SKM-1 treated with dmso at 0.1 percent for 144 hours (cell line): Measurements from ENCODE around the gene DARS2.
A peak's percentile ranks its signal among the peaks of the same experiment; 100 is the strongest.
"Not testable (repeated sequence)": the region's sequence is repeated elsewhere in the genome, so short reads cannot be mapped to it uniquely, and the experiment has no call there.

ENCODE experiments used
- DNase-seq: peaks from one replicate; lab custom pipeline; 2025; ENCODE audit not compliant: unreplicated experiment; lab: John Stamatoyannopoulos, UW

The DARS2 gene, protein sequence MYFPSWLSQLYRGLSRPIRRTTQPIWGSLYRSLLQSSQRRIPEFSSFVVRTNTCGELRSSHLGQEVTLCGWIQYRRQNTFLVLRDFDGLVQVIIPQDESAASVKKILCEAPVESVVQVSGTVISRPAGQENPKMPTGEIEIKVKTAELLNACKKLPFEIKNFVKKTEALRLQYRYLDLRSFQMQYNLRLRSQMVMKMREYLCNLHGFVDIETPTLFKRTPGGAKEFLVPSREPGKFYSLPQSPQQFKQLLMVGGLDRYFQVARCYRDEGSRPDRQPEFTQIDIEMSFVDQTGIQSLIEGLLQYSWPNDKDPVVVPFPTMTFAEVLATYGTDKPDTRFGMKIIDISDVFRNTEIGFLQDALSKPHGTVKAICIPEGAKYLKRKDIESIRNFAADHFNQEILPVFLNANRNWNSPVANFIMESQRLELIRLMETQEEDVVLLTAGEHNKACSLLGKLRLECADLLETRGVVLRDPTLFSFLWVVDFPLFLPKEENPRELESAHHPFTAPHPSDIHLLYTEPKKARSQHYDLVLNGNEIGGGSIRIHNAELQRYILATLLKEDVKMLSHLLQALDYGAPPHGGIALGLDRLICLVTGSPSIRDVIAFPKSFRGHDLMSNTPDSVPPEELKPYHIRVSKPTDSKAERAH

DNA sequence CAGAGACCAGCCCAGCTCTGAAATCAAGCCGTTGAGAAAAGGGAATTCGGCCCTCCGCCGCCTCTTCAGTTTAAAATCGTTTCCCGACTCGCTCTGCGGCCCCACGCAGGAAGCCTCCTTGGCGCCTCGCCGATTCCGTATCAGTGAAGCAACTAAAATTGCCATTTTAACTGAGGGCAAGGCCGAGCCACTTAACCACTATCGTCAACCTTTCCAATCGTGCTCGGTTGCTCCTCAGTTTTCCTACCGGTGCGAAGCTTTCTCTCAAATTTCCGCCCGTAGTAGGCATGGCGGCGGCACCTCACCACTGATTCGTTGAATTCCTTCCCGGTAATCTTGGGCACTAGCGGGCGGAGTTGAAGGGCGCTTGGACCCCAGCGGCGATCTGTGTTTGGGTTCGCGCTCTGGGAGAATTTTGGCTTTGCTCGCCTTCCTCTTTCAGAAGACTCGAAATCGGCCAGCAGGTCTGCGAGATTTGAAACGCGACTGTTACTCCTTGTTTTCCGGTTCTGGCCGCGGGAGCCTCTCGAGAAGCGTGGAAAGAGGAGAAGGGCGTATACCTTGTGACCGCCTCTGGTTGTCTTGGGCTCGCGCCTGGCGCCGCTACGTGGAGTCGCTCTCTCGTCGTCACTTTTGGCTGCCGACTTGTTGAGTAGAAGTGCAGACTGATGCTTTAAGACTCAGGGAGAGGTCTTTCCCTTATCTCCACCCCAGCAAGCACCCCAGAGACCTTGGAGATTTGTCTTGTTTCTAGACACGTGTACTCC, at the start of gene DARS2, which contains the start of gene CENPL:
DARS2 (plus strand) TSS at position 359 of the 767 bp plus-strand sequence. CDS start 557 bp downstream, outside the sequence.
CENPL (minus strand) TSS at position 569 of the 767 bp plus-strand sequence. CDS start 13,584 bp downstream, outside the sequence.
- DNase-seq = peak; percentile 100

DNA sequence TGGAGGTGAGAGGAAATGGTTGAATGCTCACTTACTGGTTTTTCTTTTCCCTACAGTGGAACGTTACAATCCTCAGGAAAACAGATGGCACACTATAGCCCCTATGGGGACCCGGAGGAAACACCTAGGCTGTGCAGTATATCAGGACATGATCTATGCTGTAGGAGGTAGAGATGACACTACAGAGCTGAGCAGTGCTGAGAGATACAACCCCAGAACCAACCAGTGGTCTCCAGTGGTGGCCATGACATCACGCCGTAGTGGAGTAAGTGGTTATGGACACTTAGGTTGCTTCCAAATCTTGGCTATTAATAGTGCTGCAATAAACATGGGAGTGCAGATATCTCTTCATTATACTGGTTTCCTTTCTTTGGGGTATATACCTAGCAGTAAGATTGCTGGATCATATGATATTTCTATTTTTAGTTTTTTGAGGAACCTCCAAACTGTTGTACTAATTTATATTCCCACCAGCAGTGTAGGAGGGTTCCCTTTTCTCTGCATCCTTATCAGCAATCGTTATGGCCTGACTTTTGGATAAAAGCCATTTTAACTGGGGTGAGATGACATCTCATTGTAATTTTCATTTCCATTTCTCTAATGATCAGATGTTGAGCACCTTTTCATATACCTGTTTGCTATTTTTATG, 48.8 kb upstream of the DARS2 start:
- DNase-seq = no peak

DNA sequence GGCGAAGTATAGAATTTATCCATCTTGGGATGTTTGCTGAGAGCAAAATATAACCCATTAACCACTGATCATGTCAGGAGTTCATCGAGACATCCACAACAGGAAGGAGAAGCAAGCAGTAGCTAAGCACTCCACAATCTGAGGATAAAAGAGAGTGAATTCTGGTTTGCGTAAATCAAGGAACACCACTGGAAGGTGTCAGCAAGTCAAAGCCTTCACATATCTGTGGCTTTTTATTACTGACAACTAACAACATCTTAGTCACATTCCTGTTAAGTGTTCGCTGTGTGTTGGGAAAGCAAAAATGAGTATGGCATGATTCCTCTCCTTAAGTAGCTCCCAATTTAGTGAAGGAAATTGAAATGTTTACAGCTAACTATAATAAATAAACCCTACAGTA, 44.5 kb upstream of the DARS2 start:
- DNase-seq = no peak

DNA sequence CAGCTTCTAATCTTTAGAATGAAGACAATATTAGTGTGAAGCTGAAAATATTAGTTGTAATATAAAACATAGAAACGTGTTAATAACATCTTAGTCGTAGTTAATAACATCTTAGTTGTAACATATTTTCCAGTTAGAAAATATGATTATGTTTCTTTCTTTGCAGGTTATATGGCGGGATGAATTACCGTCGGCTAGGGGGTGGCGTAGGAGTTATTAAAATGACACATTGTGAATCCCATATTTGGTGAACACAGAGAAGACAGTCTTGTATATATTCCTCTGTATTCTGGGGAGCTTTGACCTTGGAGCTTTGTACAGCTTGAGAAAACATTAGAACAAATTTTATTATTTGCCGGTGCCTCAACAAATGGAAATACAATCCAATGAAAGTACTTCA, 39.5 kb upstream of the DARS2 start:
- no peak for DNase-seq

DNA sequence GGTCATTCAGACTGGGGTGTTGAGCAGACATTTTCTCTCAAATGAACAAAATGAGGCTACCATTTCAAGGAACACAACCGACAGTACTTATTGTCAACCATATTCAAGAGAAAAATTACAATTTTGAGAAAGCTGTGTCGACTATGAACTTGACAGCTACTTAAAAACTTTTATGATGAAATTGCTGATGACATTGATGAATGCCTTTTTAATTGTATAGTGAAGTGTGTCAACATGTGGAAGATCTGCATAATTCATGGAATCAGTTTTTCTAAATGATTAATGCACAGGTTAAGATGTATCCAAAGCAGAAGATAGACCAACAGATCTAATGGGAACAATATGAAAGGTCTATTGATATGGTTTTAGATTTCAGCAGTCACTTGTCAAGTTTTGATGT, 34.6 kb upstream of the DARS2 start:
- no peak for DNase-seq

DNA sequence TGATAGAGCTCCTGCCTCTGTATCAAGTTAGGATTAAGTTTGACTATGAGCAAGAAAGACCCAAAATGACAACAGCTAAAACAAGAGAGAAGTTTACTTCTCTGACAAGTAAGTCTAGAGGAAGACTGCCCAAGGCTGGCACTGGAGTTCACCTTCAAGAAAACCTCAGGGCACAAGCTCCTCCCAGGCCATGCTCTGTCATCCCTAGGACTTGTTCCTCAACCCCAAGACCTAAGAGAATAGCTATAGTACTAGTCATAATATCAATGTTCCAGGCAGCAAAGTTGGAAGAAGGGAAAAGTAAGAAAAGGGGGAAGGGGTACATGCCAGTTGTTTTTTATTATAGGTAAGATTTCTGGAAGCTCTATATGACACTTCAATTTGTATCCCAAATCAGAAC, 26.4 kb upstream of the DARS2 start:
- no peak for DNase-seq

DNA sequence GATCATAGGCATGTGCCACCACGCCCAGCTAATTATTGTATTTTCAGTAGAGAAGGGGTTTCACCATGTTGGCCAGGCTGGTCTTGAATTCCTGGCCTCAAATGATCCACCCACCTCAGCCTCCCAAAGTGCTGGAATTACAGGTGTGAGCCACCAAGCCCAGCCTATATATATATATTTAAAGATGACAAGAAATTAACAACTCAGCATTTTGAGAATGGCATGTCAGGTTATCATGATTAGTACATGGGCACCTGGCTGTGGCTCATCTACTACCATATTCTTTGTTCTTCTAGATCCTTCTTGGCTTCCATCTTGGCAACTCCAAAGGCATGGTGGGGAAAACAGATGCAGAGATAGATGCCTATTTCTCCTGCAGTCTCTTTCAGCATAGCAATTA, 24.5 kb upstream of the DARS2 start:
- not testable (repeated sequence) for DNase-seq

DNA sequence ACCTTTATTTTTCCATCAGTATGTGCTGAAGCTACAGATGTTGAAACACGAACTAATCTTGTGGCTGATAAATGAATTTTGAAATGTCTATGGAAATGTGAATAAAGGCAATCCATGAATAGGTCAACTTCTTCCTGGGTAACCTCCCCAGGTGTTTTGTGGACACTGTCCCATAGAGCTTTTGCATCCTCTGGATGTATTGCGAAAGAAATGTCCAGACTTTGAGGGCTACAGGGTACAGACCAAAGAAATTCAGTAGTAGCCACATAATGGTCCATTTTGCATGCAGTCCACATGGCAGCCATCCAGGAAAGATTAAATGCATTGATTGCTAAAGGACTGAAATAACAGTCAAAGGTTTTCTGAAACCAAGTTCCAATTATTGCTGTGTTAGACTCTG, 21.5 kb upstream of the DARS2 start:
- DNase-seq = no peak

DNA sequence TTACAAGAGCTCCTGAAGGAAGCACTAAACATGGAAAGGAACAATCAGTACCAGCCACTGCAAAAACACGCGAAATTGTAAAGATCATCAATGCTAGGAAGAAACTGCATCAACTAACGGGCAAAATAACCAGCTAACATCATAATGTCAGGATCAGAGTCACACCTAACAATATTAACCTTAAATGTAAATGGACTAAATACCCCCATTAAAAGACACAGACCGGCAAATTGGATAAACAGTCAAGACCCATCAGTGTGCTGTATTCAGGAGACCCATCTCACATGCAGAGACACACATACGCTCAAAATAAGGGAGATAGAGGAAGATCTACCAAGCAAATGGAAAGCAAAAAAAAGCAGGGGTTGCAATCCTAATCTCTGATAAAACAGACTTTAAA, 10.8 kb upstream of the DARS2 start:
- not testable (repeated sequence) for DNase-seq

DNA sequence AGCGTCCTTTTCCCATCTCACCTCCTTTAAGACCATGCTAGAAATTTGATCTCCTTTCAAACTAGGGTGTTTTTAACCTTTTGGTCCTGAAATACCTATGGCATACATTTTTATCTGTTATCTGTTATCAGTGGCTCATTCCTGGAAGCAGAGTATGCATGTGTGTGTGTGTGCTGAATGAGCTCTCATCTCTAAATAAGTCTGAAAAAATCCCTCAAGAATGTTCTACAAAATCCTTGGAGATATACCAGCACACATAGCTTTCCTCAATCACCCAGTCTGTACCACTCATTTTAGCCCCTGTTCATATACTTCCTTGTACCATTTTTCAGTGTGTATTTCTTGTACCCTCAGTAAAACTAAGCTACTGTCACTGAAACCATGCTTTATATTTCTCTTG, 6.0 kb upstream of the DARS2 start:
- DNase-seq = no peak

DNA sequence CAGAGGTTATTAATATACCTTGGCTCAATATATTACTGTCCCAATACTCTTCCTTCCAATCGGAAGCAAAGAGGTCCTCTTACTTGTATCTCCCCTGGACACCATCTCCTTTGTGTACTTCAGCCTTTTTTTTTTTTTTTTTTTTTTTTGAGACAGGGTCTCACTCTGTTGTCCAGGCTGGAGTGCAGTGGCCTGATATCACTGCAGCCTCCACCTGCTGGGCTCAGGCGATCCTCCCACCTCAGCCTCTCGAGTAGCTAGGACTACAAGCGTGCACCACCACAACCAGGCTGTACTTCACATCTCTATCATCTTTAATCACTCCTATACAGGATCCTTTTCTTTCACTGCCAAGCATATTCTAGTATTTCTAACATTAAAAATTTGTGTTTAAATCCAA, 2.8 kb upstream of the DARS2 start:
- no peak for DNase-seq

DNA sequence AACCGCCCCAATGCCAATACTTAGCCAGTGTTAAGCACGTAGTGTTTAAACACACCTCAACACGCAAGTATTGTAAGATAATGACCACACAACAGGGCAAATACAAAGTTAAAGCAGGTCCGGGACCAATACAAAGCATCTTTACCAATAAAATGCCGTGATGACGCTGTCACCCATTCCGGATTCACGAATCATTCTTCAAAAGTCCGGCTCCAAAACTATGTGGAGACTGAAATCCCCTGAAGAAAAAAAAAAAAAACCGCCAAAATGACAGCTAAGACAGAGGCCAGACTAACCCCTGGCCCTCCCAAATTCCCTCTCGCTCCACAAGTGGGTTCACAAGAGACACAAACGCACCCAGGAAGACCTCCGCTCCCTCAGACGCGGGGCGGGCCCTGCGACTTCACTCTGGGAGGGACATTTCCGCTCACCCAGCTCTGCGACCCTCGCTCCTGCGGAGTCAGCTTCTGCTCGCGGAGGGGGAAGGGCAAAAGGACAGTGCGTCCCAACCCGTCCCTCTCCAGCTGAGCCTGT, 625 bp upstream of the DARS2 start:
- no peak for DNase-seq

DNA sequence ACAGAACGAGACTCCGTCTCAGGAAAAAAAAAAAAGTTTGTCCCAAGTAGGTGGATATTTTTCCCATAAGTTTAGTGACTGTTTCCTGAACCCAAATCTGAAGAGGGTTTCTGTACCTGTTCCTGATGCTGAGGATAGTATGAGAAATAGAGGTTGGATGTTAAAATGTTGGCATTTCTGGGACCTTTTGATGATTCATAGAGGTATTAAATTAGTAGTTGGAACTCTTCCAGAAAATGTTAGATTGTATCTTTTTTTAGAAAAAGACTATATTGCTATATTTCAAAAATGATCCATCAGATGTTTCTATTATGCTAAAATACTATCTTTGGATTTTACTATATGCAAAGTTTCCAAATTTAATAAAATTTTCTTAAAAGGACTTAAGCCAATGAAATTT, 3.1 kb downstream of the DARS2 start:
- DNase-seq = no peak

DNA sequence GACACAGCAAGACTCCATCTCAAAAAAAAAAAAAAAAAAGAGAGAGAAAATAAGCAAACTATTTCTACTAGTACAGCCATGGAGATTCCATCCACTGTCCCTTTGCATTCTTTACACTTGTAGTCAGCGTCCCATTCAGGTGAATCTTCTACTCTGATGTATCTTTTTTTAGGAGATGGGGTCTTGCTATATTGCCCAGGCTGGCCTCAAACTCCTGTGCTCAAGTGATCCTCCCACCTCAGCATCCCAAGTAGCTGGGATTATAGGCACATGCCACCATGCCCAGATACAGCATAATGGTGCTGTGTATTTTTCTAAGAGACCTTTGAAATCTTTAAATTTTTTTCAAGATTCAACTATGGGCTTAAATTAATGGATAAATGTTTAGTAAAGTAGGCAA, 8.3 kb downstream of the DARS2 start:
- no peak for DNase-seq

DNA sequence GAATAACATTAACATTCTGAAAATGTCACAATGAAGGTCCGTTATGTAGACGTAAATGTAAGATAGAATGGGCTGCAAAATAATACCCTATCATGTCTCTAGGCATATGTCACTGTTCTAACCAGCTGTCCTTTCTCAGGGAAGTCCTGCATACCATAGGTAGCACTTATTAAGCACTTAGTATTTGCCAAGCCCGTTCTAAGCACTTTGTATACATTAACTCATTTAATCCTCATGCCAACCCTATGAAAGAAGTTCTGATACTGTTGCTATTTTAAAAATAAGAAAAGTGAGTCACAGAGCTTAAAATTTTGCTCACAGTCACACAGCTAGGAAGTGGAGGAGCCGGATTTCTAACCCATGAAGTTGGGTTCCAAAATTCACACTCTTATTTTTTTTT, 27.6 kb downstream of the DARS2 start:
- no peak for DNase-seq

DNA sequence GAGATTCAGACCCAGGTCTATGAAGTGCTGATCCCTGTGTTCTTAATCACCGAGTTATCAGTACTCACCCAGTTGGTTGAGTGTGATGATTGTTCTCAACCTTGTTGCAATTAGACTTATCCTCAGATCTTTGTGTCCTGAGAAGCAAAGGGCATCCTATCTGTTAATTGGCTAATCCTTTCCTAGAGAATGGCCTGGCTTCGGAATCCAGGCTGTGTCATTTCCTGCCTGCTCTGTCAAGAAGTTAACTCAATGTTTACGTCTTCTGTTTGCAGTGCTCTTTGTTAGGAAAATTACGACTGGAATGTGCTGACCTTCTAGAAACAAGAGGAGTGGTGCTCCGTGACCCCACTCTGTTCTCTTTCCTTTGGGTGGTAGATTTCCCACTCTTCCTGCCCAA, 28.6 kb downstream of the DARS2 start:
- DNase-seq = no peak

DNA sequence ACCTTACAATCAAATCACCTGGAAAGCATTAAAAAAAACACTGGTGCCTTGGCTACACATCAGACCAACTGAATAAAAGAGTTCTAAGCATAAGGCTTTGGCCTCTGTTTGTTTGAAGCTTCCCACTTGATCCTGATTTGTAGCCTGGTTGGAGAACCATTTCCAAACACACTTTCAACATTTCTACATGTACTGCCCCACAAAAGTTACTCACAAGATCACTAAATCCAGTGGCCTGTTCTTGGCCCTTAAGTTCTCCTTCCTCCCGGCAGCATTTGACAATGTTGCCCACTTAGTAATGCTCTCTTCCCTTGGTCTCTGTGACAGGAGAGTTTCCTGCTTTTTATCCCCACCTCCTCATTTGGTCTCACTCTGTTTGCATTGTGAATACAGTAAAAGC, 31.5 kb downstream of the DARS2 start:
- no peak for DNase-seq

DNA sequence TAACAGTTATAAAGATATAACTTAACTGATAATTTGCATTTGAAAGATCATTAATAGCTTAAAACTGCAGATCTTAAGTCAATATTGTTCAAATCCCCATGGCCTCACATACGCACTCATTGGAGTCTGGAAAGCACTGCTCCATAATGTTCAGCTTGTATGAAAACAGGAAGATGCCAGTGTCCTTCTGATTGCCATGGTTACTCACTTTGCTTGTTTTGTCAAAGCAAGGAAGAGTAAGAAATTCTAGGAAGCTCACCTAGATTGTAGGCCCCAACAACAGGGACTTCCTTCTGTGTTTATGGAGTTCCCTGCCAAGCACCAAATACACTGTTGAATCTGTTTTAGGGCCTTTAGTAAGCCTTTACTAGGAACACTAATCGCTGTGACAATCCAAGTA, 32.4 kb downstream of the DARS2 start:
- DNase-seq = no peak

DNA sequence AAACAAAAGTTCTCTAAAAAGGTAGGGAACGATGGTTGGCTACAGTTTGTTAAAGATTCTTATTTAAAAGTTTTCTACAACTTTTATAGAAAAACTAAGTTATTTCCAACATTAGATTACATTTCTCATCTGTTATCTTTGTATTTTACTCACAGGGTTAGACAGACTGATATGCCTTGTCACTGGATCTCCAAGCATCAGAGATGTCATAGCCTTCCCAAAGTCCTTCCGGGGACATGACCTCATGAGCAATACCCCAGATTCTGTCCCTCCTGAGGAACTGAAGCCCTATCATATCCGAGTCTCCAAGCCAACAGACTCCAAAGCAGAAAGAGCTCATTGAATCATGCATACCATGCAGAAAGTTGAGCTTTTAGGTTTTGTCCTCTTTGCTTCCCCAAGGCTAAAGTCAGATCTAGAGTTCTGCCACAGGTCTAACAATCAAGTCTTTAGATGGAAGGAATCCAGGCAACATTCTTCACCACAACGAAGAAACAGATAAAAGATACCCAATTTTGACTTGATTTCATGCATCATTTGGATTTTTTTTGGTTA, 33.0 kb downstream of the DARS2 start:
- no peak for DNase-seq

DNA sequence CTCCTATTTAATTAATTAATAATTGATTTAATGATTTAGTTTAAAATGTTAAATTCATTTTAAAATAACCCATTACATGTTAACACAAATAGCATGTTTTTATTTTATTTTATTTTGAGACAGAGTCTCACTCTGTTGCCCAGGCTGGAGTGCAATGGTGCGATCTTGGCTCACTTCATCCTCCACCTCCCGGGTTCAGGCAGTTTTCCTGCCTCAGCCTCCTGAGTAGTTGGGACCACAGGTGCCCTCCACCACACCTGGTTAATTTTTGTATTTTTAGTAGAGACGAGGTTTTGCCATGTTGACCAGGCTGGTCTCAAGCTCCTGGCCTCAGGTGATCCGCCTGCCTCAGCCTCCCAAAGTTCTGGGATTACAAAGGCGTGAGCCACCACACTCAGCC, 35.1 kb downstream of the DARS2 start:
- not testable (repeated sequence) for DNase-seq

DNA sequence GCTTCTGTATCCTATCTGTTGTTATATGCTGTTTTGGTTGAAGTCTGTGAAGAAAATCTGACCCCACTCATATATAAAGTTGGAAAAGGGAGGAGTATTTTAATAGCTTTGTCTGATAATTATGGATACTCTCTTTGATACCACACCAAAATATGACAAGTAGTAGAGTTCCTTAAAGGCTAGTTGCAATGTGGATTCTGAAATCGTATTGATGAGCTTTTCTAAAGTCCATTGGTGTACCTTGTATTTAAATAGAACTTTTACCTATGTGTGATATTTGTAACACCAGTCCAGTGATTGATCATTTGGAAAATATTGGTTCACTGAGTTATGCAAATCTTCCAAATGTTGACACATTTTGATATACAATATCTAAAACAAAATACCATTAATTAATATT, 35.6 kb downstream of the DARS2 start:
- no peak for DNase-seq
